Measurements from ENCODE around the gene NRL. TPM values are rescaled to one million over a fixed set of nuclear protein-coding genes. Genes with fewer than 3 reads are reported as not detected.

NRL gene
- total RNA-seq, 1 experiment from 2014 or later, result 1.3 TPM

GRCh38 chr14:24127673-24128072 is 12.9 kb upstream of the NRL start (continued):
- TF ChIP-seq MXD4 (CRISPR knock-in tag; IDR thresholded peaks at IDR 0.05; ENCODE audit: borderline replicate concordance), result no peak

- no peak for TF ChIP-seq USF2 (CRISPR knock-in tag; IDR thresholded peaks at IDR 0.05)
- TF ChIP-seq ZNF425 (CRISPR knock-in tag; conservative IDR thresholded peaks at IDR 0.05), result no peak
- TF ChIP-seq ERG (CRISPR knock-in tag; IDR thresholded peaks at IDR 0.05), result no peak
- no peak for TF ChIP-seq NR3C1 (CRISPR knock-in tag; conservative IDR thresholded peaks at IDR 0.05; ENCODE audit: low read depth)
- Mint-ChIP-seq H3K4me1 (peaks cover 3% of the 10 kb centered on the region), H3K27ac (no peak overlapping the region), H3K27me3 (ENCODE audit: low read depth) (no peaks in the 10 kb centered on the region), H3K9me3 (no peaks in the 10 kb centered on the region), H3K4me3 (no peak overlapping the region), H3K36me3 (peaks cover 10% of the 10 kb centered on the region; the same call in 1 of the 2 replicates)
- POLR2A ChIA-PET, result interaction anchor here (0.7 to 1.8 kb wide), 4 partner anchors 9 to 144 kb away, joined by 3 to 6 read pairs (median 3); partner anchors contain the start of genes DCAF11, IRF9, NRL and PSME1
- ATAC-seq, result no peak
- CTCF ChIA-PET, result interaction anchor here (0.6 to 1.5 kb wide), 7 partner anchors 9 to 648 kb away, joined by 3 to 6 read pairs (median 4); partner anchors contain the start of genes IRF9 and PSME1
- no peak for DNase-seq (ENCODE audit: low spot score)
Measured at GRCh38 chr14:24126939-24127338, 12.2 kb upstream of the NRL start.

DNA sequence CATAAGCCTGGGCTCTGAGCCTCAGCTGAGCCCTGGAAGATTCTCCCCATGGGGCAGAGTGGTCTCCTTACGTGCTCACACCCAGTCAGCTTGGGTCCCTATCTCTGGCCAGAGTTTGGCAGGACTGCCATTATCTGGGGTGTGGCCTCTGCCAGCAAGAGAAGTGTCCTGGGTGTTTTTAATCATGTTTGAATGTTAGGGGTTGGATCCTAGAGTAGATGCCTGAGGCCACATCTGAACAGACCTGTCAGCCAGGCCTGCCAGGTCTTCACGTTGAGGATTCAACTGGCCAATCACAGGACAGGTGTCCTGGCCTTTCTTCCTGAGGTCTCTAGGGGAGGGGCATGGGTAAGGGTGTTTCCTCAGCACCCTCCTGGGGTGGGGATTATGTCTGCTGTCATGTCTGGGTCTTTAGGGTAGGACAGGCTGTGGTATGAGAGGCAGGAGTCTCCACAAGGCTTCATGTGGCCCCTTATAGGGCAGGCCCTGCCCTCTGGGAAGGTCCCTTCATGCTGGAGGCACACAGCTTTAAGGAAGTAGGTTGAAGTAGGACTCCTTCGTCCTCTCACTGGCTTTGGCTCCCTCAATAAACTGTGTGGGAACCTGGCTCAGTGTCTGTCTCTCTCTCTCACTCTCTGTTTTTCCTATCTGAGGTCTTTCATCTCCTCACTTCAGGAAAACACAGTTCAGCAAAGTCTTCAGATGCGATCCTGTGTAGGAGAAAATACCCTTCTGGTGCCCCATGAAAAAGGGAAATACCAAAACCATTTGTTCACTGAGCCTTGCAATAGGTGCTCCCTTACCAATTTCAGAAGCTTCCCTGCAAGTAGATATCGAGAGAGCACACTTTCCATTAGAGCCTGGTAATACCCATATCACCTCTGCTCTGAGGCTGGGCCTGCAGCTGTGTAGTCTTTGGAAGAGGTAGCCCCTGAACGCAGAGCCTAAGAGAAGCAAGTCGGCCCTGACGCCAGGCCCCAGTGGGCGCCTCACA is 9.0 kb upstream of the NRL start:
- Mint-ChIP-seq H3K27me3 (ENCODE audit: low read depth) (no peaks in the 10 kb centered on the region), H3K9me3 (no peaks in the 10 kb centered on the region), H3K36me3 (peaks cover 34% of the 10 kb centered on the region), H3K4me3 (no peak overlapping the region), H3K27ac (no peak overlapping the region), H3K4me1 (no peaks in the 10 kb centered on the region)
- peak; percentile 41; the same call in 1 of the 2 replicates for ATAC-seq
- no peak for DNase-seq (ENCODE audit: low spot score)
- TF ChIP-seq ETV6 (CRISPR knock-in tag; IDR thresholded peaks at IDR 0.05) (no peak), TEAD4 (CRISPR knock-in tag; IDR thresholded peaks at IDR 0.05) (no peak), HMGA2 (CRISPR knock-in tag; IDR thresholded peaks at IDR 0.05) (no peak), CTCF (IDR thresholded peaks at IDR 0.05) (no peak), CREM (CRISPR knock-in tag; IDR thresholded peaks at IDR 0.05) (no peak), GTF2I (CRISPR knock-in tag; conservative IDR thresholded peaks at IDR 0.05) (no peak), SOX15 (CRISPR knock-in tag; IDR thresholded peaks at IDR 0.05) (no peak), NFATC4 (CRISPR knock-in tag; IDR thresholded peaks at IDR 0.05) (no peak), MXD4 (CRISPR knock-in tag; IDR thresholded peaks at IDR 0.05; ENCODE audit: borderline replicate concordance) (no peak), ZNF138 (CRISPR knock-in tag; conservative IDR thresholded peaks at IDR 0.05) (no peak), ZMAT4 (CRISPR knock-in tag; IDR thresholded peaks at IDR 0.05) (no peak), ZNF425 (CRISPR knock-in tag; conservative IDR thresholded peaks at IDR 0.05) (no peak), ZNF317 (CRISPR knock-in tag; IDR thresholded peaks at IDR 0.05; ENCODE audit: borderline replicate concordance, low read depth) (no peak)
- TF ChIP-seq, protein P1, sequence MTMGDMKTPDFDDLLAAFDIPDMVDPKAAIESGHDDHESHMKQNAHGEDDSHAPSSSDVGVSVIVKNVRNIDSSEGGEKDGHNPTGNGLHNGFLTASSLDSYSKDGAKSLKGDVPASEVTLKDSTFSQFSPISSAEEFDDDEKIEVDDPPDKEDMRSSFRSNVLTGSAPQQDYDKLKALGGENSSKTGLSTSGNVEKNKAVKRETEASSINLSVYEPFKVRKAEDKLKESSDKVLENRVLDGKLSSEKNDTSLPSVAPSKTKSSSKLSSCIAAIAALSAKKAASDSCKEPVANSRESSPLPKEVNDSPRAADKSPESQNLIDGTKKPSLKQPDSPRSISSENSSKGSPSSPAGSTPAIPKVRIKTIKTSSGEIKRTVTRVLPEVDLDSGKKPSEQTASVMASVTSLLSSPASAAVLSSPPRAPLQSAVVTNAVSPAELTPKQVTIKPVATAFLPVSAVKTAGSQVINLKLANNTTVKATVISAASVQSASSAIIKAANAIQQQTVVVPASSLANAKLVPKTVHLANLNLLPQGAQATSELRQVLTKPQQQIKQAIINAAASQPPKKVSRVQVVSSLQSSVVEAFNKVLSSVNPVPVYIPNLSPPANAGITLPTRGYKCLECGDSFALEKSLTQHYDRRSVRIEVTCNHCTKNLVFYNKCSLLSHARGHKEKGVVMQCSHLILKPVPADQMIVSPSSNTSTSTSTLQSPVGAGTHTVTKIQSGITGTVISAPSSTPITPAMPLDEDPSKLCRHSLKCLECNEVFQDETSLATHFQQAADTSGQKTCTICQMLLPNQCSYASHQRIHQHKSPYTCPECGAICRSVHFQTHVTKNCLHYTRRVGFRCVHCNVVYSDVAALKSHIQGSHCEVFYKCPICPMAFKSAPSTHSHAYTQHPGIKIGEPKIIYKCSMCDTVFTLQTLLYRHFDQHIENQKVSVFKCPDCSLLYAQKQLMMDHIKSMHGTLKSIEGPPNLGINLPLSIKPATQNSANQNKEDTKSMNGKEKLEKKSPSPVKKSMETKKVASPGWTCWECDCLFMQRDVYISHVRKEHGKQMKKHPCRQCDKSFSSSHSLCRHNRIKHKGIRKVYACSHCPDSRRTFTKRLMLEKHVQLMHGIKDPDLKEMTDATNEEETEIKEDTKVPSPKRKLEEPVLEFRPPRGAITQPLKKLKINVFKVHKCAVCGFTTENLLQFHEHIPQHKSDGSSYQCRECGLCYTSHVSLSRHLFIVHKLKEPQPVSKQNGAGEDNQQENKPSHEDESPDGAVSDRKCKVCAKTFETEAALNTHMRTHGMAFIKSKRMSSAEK (CRISPR knock-in tag; IDR thresholded peaks at IDR 0.05; ENCODE audit: borderline replicate concordance), result no peak
- ChIA-PET POLR2A (interaction anchor here (2.6 kb wide), 1 partner anchor 9 kb away, joined by 10 read pairs; the partner anchor contains the start of genes DCAF11 and NRL), CTCF (interaction anchor here (1.2 kb wide), 1 partner anchor 10 kb away, joined by 3 read pairs; the partner anchor contains the start of genes DCAF11 and NRL)
